Muscle layer of colon (tissue), 2 donors: ENCODE results near the gene CBLN1.

Experiments used
- H3K27ac ChIP-seq: one replicate; pipeline ENCODE4 v1.7.0; 2013; ENCODE audit warnings: low read depth, mild to moderate bottlenecking, low read length, moderate library complexity
- H3K27me3 ChIP-seq, 2 donors: one replicate each; pipeline ENCODE4 v1.7.0; 2013; ENCODE audit warnings: low read length in 2 of 2, mild to moderate bottlenecking in 2 of 2; ENCODE audit not compliant: insufficient read depth in 2 of 2, control insufficient read depth in 1 of 2
- H3K36me3 ChIP-seq: one replicate; pipeline ENCODE4 v1.7.0; 2013; ENCODE audit warnings: mild to moderate bottlenecking, low read length; ENCODE audit not compliant: insufficient read depth
- H3K4me1 ChIP-seq: one replicate; pipeline ENCODE4 v1.7.0; 2013; ENCODE audit warnings: mild to moderate bottlenecking, low read length; ENCODE audit not compliant: insufficient read depth
- H3K4me3 ChIP-seq, 2 donors: one replicate each; pipeline ENCODE4 v1.7.0; 2013; ENCODE audit warnings: low read length in 2 of 2, low read depth in 1 of 2, mild to moderate bottlenecking in 1 of 2, moderate library complexity in 1 of 2
- H3K9ac ChIP-seq: one replicate; pipeline ENCODE4 v1.7.0; 2013; ENCODE audit warnings: low read length
- H3K9me3 ChIP-seq: one replicate; pipeline ENCODE4 v1.7.0; 2013; ENCODE audit warnings: mild to moderate bottlenecking, low read length
- donor health status: abdominal sarcoma.
- donor health status: Adenocarcinoma of cecum.

Gene CBLN1

DNA sequence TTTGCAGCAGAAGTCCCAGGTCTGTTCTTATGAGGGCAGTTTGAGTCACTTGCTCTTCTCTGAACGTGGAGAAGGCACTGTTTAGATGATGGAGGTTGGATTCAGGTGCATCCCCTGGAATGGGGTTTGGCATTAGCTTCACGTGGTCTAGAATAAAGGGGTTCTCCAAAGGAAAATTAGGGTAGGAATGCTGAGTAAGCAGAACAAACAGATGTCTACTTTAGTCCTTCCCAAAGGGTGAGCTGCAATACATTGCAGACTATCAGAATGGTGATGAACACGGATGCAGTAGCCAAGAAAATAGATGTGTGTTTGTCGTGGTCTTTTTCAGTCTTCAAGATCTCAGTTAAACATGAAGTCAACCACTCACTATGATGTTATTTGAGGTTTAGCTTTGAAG is 3.3 kb upstream of the CBLN1 start:
- Histone ChIP-seq H3K9ac (no peak overlapping the region), H3K4me3 (no peak overlapping the region), H3K27me3 (peaks cover 29 to 50% of the 10 kb centered on the region in 2 donors), H3K27ac (no peak overlapping the region), H3K4me1 (peaks cover 16% of the 10 kb centered on the region), H3K36me3 (no peaks in the 10 kb centered on the region), H3K9me3 (no peaks in the 10 kb centered on the region)

DNA sequence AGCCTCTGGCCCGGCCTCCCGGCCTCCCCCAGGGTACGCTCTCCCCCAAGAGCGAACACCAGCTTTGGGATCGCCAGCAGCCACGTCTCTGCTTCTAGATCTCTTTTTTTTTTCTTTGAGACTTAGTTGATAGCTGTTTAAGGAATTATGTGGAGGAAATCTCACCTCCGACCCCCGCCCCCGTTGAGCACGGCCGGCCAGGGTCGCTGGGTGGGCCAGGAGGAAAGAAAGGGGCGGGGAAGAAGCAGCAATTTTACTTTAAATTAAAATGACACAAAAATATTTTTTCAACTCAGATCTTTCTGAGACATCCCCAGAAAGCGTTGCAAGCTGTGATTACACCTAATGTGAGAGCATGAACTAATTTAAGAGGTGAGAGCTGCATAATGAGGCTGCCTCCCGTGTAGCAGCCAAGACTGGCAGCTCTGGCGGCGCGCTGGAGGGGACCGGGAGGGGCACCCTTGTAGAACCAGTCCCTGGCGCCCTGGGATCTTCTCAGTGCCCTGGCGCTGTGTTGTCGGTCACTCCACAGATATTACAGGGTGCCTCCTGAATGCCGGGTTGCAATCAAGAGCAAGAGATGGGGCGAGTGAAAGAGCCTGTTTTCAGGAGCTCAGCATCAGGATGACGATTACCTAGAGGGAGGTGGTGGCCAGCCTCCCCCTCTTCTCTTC is 1.9 kb upstream of the CBLN1 start:
- H3K36me3 ChIP-seq: no peaks in the 10 kb centered on the region
- no peak overlapping the region for H3K27ac ChIP-seq
- no peak overlapping the region for H3K9ac ChIP-seq
- H3K4me3 ChIP-seq: peak overlapping the region in 1 of 2 donors; percentile 45
- peaks cover 44 to 64% of the 10 kb centered on the region in 2 donors for H3K27me3 ChIP-seq
- H3K9me3 ChIP-seq: no peaks in the 10 kb centered on the region
- H3K4me1 ChIP-seq: peaks cover 16% of the 10 kb centered on the region

DNA sequence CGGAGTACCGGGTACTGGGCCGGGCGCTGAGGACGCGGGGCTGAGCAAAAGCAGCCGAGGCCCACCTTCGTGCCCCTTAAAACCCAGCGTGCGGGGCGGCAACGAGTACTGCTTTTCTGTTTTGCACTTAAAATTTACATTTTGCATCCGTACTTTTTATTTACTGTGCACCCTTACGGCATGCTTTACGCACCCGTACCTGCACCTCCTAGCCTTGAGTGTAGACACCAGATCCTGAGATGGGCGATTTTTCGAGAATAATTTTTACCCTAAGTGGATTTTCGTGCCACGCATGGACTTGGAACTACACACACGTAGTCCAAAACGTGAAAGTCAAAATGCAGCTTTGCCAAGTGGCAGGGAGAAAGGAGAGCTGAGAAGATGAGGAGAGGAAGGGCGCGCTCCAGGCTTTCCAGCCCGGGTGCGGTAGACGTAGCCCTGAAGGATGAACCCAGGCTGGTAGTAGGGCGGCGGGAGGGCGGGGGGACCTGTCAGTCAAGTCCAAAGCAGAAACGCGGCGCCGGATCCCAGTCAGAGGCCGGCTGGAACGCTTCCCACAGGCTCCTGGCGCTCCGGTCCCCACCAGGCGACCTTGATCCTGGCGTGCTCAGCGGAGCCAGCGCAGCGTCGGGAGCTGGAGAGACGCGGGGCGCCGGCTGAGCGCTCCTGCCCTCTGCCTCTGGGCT is 1.2 kb upstream of the CBLN1 start:
- peaks cover 50 to 70% of the 10 kb centered on the region in 2 donors for H3K27me3 ChIP-seq

DNA sequence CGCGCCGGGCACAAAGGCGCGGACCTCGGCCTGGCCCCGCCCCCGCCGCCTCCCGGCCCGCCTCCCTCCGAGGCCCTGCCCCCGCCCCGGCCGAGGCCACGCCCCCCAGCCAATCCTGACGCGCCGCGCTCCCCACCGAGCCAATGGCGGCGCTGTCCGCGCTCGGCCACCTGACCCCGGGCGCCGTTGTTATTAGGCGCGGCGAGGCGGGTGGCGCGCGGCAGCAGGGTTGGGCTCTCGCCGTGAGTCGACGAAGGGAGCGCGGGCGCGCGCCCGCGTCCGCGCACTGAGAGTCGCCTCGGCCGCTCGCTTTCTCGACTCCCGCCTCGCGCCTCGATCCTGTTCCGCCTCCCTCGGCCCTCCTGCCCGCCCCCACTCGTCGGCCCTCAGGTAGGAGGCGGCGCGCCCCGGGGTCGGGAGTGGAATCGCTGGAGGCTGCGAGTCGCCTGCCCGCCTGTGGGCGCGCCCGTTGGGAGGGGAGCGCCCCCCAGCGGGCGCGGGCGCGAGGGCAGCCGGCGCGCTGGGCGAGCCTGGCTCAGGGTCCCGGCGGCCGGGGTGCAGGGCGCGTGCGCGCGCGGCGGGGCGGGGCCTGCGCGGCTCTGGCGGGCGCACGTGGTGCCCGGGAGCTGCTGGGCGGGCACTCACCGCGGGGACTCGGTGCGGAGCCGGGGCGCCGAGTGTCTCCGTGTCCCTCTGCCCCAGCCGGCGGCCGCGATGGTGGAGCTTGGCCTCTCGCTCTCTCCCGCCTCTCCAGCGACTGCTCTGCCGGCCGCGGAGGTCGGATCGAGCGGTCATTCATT is 405 bp upstream of the CBLN1 start:
- H3K4me3 ChIP-seq: peak overlapping the region; percentile 42 to 45
- H3K9ac ChIP-seq: no peak overlapping the region
- H3K4me1 ChIP-seq: peaks cover 16% of the 10 kb centered on the region
- no peaks in the 10 kb centered on the region for H3K9me3 ChIP-seq
- H3K27ac ChIP-seq: no peak overlapping the region
- H3K36me3 ChIP-seq: no peaks in the 10 kb centered on the region
- H3K27me3 ChIP-seq: peaks cover 57 to 74% of the 10 kb centered on the region in 2 donors

More for the DNA sequence above, 1.2 kb upstream of the CBLN1 start:
- Histone ChIP-seq H3K36me3 (no peaks in the 10 kb centered on the region), H3K9me3 (no peaks in the 10 kb centered on the region), H3K4me1 (peaks cover 16% of the 10 kb centered on the region), H3K27ac (no peak overlapping the region), H3K4me3 (peak overlapping the region; percentile 42 to 45), H3K9ac (no peak overlapping the region)

DNA sequence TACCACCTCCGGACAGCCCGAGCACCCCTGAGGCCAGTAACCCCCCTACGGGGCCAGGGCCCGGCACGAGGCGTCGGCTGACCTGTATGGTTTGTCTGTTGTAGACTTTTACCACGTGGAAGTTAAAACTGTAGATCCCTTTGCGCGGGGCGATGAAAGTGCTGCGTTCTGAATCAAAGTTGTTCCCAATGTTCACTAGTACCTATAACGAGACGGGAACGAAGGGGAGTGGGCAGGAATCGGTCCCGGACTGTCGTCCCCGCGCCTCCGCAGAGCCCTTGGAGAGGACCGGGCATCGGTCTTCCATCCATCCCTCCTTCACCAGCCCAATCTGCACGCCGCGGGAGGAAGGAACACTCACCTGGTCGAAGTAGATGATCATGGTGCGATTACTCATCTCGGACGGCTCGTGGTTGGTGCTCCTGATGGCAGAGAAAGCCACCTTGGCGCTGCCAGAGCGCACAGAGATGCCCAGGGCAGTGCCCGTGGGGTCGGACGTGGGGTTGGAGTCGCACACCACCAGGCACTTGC is 732 bp downstream of the CBLN1 start:
- H3K36me3 ChIP-seq: no peaks in the 10 kb centered on the region
- H3K9ac ChIP-seq: no peak overlapping the region
- no peak overlapping the region for H3K4me3 ChIP-seq
- peaks cover 16% of the 10 kb centered on the region for H3K4me1 ChIP-seq
- peaks cover 61 to 85% of the 10 kb centered on the region in 2 donors for H3K27me3 ChIP-seq
- no peak overlapping the region for H3K27ac ChIP-seq
- no peaks in the 10 kb centered on the region for H3K9me3 ChIP-seq

DNA sequence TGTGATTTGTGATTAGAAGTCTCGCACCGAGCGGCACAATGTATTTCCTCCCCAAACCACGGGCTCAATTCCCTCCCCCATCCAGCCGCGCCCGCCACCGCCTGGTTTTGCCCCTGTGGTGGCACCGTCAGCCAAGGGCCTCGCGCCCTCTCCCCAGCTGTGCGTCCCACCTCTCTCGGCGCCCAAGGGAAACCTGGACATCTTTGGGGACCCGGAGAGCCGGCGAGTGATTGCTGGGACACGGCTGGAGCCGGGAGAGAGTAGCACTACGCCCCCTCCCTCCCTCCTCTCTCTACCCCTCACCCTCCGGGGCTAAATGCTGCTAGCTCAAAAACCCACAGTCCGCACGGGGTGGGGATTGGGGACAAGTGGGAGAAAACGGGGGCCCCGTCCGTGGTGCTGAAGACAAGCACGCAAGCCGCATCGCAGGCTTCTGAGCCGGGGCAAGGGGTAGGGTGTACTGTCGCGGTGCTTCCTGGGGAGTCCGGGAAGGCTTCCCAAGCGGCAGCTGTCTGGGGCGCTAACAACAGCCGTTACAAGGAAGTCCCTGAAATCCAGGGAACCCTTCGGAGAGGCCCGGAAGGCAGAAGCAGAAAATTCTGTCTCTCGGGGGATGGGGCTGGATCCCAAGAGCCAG is 1.4 kb downstream of the CBLN1 start:
- Histone ChIP-seq H3K27me3 (peaks cover 58 to 88% of the 10 kb centered on the region in 2 donors), H3K27ac (no peak overlapping the region), H3K36me3 (no peaks in the 10 kb centered on the region), H3K4me1 (peaks cover 16% of the 10 kb centered on the region), H3K4me3 (no peak overlapping the region), H3K9me3 (no peaks in the 10 kb centered on the region), H3K9ac (no peak overlapping the region)

DNA sequence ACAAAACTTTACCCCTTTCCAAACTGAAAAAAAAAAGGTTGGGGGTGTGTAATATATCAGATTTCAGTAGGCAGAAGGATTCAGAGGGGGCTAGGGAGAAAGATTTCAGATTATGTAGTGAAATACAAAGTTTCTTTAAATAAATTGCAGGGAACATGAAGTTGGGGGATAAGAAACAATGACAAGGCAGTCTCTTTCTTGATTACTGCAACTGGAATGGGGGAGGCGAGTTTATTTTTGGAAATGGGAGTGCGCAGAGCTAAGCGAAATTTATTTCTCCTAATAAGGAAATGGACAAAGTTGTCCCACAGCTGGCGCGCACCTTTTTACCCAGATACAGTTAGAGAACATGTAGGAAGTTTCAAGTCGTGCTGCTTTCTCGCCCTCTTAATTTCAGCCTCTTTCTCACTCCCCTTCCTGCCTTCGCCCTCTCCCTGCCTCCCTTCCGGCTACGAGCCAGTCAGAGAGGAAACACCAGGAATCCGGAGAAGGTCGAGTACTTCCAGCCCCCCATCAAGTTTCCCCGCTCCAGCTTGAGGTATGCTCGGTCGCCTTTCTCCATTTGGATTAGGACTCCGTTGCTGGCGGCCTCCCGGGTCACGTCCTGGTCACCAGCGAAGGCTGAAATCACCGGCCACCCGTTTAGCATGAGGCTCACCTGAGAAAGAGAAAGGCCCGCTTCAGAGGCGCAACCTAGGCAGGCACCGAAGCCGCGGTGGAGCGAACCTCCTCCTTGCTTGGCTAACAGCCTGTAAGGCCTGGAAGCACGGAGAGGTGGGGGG is 2.5 kb downstream of the CBLN1 start:
- H3K9ac ChIP-seq: no peak overlapping the region
- no peak overlapping the region for H3K4me3 ChIP-seq
- H3K4me1 ChIP-seq: peaks cover 16% of the 10 kb centered on the region
- H3K9me3 ChIP-seq: no peaks in the 10 kb centered on the region
- H3K27me3 ChIP-seq: peaks cover 53 to 89% of the 10 kb centered on the region in 2 donors
- H3K36me3 ChIP-seq: no peaks in the 10 kb centered on the region
- no peak overlapping the region for H3K27ac ChIP-seq

DNA sequence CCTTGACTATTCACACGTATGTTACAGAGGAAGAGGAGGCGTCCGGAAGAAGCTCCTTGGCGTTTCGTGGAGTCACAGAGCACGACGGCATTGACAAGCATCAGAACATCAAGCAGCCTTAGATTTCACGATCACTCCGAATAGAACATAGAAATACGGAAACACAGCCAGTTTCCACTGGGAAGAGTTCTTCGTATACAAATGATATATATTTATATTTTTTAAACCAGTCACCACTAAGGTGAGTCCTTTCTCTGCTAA is 3.1 kb downstream of the CBLN1 start:
- Histone ChIP-seq H3K27me3 (peaks cover 48 to 90% of the 10 kb centered on the region in 2 donors), H3K4me3 (no peak overlapping the region), H3K27ac (no peak overlapping the region), H3K9ac (no peak overlapping the region), H3K9me3 (no peaks in the 10 kb centered on the region), H3K4me1 (peaks cover 16% of the 10 kb centered on the region), H3K36me3 (no peaks in the 10 kb centered on the region)

DNA sequence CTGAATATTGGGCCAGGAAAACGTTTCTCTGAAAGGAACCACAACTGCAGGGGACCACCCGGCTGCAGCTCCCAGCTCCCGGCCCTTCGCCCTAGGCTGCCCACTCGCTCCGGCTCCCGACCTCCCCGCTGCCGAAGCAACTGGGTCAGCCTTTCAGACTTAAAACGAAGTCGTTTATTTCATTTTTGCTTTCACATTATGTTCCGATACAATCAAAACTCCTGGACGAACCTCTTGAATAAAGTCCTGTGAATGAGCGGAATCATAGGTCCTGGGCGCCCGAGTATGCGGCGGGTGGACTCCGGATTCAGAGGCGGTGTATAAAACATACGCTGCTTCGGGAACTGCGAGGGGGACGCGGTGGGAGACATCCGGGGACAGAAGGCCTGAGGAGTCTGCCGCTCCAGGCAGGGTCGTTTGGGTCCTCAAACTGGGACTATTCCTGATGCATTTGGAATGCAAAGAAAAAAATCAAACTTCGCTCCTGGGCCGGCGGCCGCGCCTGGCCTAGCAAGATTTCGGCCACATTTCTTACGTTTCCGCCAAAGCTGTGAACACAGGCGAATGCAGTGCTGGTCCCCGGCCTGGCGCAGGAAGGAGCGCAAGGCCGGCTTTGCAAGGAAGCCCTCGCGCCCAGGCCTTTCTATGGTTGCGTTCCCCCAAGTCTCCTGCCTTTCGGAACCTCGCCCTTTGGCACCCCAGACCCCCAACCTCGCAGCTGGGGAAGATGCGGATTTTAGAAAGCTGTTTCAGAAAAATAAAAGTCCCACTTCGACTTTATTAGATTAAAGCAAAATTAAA is 3.7 kb downstream of the CBLN1 start:
- Histone ChIP-seq H3K36me3 (no peaks in the 10 kb centered on the region), H3K9me3 (peaks cover 2% of the 10 kb centered on the region), H3K27ac (no peak overlapping the region), H3K9ac (no peak overlapping the region), H3K27me3 (peaks cover 48 to 90% of the 10 kb centered on the region in 2 donors), H3K4me1 (peaks cover 12% of the 10 kb centered on the region), H3K4me3 (no peak overlapping the region)

DNA sequence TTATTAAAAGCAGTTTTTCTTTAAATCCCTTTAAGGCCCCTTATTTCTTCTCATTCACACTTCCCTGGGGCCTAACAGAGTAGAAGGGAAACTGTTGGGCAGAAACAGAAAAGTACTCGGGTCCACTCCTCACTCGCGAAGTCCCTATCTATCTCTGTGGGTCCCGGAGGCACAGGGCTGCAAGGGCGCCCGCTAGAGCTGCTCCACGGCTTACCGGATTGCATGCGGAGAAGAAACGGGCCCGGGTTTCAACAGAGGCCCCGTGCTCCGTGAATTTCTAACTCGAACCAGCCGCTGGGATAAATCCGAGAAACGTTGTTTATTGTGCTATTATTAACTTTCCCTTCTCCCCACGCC is 4.3 kb downstream of the CBLN1 start:
- Histone ChIP-seq H3K27me3 (peaks cover 48 to 90% of the 10 kb centered on the region in 2 donors), H3K9me3 (peaks cover 5% of the 10 kb centered on the region), H3K9ac (no peak overlapping the region), H3K36me3 (no peaks in the 10 kb centered on the region), H3K4me1 (peaks cover 6% of the 10 kb centered on the region), H3K27ac (no peak overlapping the region), H3K4me3 (no peak overlapping the region)
